ENCODE results near the gene FAM240B.

Gene FAM240B

DNA sequence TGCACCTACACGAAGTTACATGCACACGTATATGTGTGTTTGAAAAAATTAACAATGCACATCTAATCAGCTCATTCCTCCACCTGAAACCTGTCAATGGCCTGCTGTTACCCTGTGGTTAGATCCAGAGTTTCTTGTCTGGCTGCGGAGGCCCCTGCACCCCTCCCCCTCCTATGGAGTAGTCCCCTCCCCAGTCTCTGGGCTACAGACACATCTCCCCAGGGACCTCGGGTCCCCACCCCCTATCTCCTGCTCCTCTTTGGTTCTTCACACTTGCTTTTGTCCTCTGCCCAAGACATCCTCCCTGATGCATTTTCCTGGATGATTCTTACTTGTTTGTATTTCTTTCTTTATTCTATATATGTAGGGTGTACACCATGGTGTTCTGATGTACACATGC, 27.2 kb downstream of the FAM240B start:
- H2BK120ac ChIP-seq (ENCODE audit: insufficient read depth, low read length, poor library complexity) = no peak overlapping the region
- no CpG with 5 or more reads among the region's 4 CpGs for WGBS (ENCODE audit: extremely low coverage, insufficient coverage, insufficient read length)
- H3K9ac ChIP-seq (ENCODE audit: low read length) = no peak overlapping the region
- no peaks in the 10 kb centered on the region for H3K27me3 ChIP-seq (ENCODE audit: insufficient read depth, low read length)
- no peak overlapping the region for H4K8ac ChIP-seq (ENCODE audit: low read depth, low read length)
- H3K4me2 ChIP-seq (ENCODE audit: low read length) = no peak overlapping the region
- H2BK5ac ChIP-seq (ENCODE audit: low read depth, low read length, poor library complexity) = no peak overlapping the region
- no peak overlapping the region for H2BK12ac ChIP-seq (ENCODE audit: low read length)
- peaks cover 2% of the 10 kb centered on the region for H3K79me1 ChIP-seq (ENCODE audit: low read length)
- H3K4me3 ChIP-seq (ENCODE audit: low read depth, low read length) = no peak overlapping the region
- no peak overlapping the region for H3K4ac ChIP-seq (ENCODE audit: low read depth, low read length)
- no peaks in the 10 kb centered on the region for H3K9me3 ChIP-seq (ENCODE audit: insufficient read depth, low read depth, low read length)
- H2AFZ ChIP-seq (ENCODE audit: insufficient read depth, low read length, poor library complexity) = no peak overlapping the region
- no peak overlapping the region for H3K18ac ChIP-seq (ENCODE audit: low read length)
- H3K79me2 ChIP-seq (ENCODE audit: control insufficient read depth, insufficient read depth, low read length, poor library complexity) = no peaks in the 10 kb centered on the region
- no peak overlapping the region for H3K14ac ChIP-seq (ENCODE audit: low read length)
- H4K91ac ChIP-seq (ENCODE audit: low read depth, low read length) = no peak overlapping the region
- peaks cover 5 to 10% of the 10 kb centered on the region in 2 experiments for H3K4me1 ChIP-seq (ENCODE audit: control insufficient read depth in 1 of 2, insufficient read depth in 2 of 2, low read length in 2 of 2)
- no peak overlapping the region for H4K12ac ChIP-seq (ENCODE audit: low read depth, low read length)
- H3K27ac ChIP-seq (ENCODE audit: low read depth, low read length) = no peak overlapping the region
- DNase-seq = no peak
- H2AK5ac ChIP-seq (ENCODE audit: low read length) = no peak overlapping the region
- no peak overlapping the region for H3K23ac ChIP-seq (ENCODE audit: low read length)
- H3K36me3 ChIP-seq (ENCODE audit: control insufficient read depth in 1 of 2, insufficient read depth in 2 of 2, low read length in 2 of 2) = no peaks in the 10 kb centered on the region

DNA sequence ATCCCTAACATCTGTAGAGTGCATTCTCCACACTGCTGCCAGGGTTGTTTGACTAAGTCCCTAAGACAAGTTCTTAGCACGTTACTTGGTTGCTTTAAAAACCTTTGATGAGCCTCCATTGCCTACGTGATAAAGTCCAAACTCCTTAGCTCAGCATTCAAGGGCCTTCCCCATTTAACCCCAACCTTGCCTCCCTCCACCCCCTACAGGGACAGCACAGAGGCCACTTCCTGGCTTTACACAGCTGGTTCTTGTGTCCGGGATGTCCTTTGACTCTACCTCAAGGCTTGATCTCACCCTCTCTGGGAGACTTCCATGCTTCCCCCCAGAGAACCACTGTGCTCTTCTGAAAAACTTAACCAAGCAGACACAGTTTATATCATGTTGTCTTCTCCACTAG, 29.4 kb downstream of the FAM240B start:
- no peak overlapping the region for H3K23ac ChIP-seq (ENCODE audit: low read length)
- peaks cover 7% of the 10 kb centered on the region for H3K79me1 ChIP-seq (ENCODE audit: low read length)
- no peaks in the 10 kb centered on the region for H3K27me3 ChIP-seq (ENCODE audit: insufficient read depth, low read length)
- H3K36me3 ChIP-seq (ENCODE audit: control insufficient read depth in 1 of 2, insufficient read depth in 2 of 2, low read length in 2 of 2) = no peaks in the 10 kb centered on the region
- no peak overlapping the region for H2BK120ac ChIP-seq (ENCODE audit: insufficient read depth, low read length, poor library complexity)
- no peak overlapping the region for H4K8ac ChIP-seq (ENCODE audit: low read depth, low read length)
- no peak overlapping the region for H3K14ac ChIP-seq (ENCODE audit: low read length)
- DNase-seq = no peak
- H3K79me2 ChIP-seq (ENCODE audit: control insufficient read depth, insufficient read depth, low read length, poor library complexity) = no peaks in the 10 kb centered on the region
- peak overlapping the region; percentile 18 for H2BK12ac ChIP-seq (ENCODE audit: low read length)
- WGBS (ENCODE audit: extremely low coverage, insufficient coverage, insufficient read length) = no CpG with 5 or more reads among the region's 3 CpGs
- no peak overlapping the region for H3K18ac ChIP-seq (ENCODE audit: low read length)
- no peak overlapping the region for H3K27ac ChIP-seq (ENCODE audit: low read depth, low read length)
- H2AFZ ChIP-seq (ENCODE audit: insufficient read depth, low read length, poor library complexity) = no peak overlapping the region
- H4K91ac ChIP-seq (ENCODE audit: low read depth, low read length) = no peak overlapping the region
- H3K4me1 ChIP-seq (ENCODE audit: control insufficient read depth in 1 of 2, insufficient read depth in 2 of 2, low read length in 2 of 2) = peaks cover 11 to 20% of the 10 kb centered on the region in 2 experiments
- H2BK5ac ChIP-seq (ENCODE audit: low read depth, low read length, poor library complexity) = no peak overlapping the region
- H4K12ac ChIP-seq (ENCODE audit: low read depth, low read length) = no peak overlapping the region
- no peak overlapping the region for H2AK5ac ChIP-seq (ENCODE audit: low read length)
- no peak overlapping the region for H3K9ac ChIP-seq (ENCODE audit: low read length)
- H3K4me2 ChIP-seq (ENCODE audit: low read length) = no peak overlapping the region
- no peaks in the 10 kb centered on the region for H3K9me3 ChIP-seq (ENCODE audit: insufficient read depth, low read depth, low read length)
- H3K4ac ChIP-seq (ENCODE audit: low read depth, low read length) = no peak overlapping the region
- no peak overlapping the region for H3K4me3 ChIP-seq (ENCODE audit: low read depth, low read length)

DNA sequence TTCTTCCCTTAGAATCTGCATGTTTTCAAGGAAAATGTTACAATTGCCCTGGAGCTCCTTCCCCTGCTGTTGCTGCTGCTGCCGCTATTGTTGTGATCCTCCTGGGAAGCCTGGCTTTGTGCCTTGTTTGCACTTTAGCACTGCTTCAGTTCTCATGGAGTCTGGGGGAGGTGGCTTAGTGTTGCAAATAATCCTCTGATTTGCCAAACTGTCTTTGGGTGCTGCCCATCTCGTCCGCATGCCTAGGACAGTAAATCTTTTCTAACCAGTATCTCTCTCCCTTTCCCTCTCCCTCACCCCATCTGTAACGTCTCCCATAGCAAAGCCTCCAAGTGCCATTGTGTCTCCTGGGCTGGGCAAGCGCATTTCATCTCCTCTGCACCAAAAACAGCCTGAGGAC, 30.3 kb downstream of the FAM240B start:
- H2AK5ac ChIP-seq (ENCODE audit: low read length) = no peak overlapping the region
- no peak overlapping the region for H4K8ac ChIP-seq (ENCODE audit: low read depth, low read length)
- DNase-seq = no peak
- H3K79me2 ChIP-seq (ENCODE audit: control insufficient read depth, insufficient read depth, low read length, poor library complexity) = no peaks in the 10 kb centered on the region
- no peaks in the 10 kb centered on the region for H3K27me3 ChIP-seq (ENCODE audit: insufficient read depth, low read length)
- H4K12ac ChIP-seq (ENCODE audit: low read depth, low read length) = no peak overlapping the region
- H3K23ac ChIP-seq (ENCODE audit: low read length) = no peak overlapping the region
- no peak overlapping the region for H3K4me3 ChIP-seq (ENCODE audit: low read depth, low read length)
- peak overlapping the region; percentile 3 for H3K18ac ChIP-seq (ENCODE audit: low read length)
- H2AFZ ChIP-seq (ENCODE audit: insufficient read depth, low read length, poor library complexity) = no peak overlapping the region
- H4K91ac ChIP-seq (ENCODE audit: low read depth, low read length) = no peak overlapping the region
- H2BK5ac ChIP-seq (ENCODE audit: low read depth, low read length, poor library complexity) = no peak overlapping the region
- H3K36me3 ChIP-seq (ENCODE audit: control insufficient read depth in 1 of 2, insufficient read depth in 2 of 2, low read length in 2 of 2) = no peaks in the 10 kb centered on the region
- H3K4me1 ChIP-seq (ENCODE audit: control insufficient read depth in 1 of 2, insufficient read depth in 2 of 2, low read length in 2 of 2) = peaks cover 11 to 20% of the 10 kb centered on the region in 2 experiments
- H2BK12ac ChIP-seq (ENCODE audit: low read length) = no peak overlapping the region
- H3K4me2 ChIP-seq (ENCODE audit: low read length) = no peak overlapping the region
- WGBS (ENCODE audit: extremely low coverage, insufficient coverage, insufficient read length) = no CpG with 5 or more reads among the region's 5 CpGs
- H3K4ac ChIP-seq (ENCODE audit: low read depth, low read length) = no peak overlapping the region
- H3K9ac ChIP-seq (ENCODE audit: low read length) = no peak overlapping the region
- H3K79me1 ChIP-seq (ENCODE audit: low read length) = peaks cover 7% of the 10 kb centered on the region
- H3K14ac ChIP-seq (ENCODE audit: low read length) = no peak overlapping the region
- H3K9me3 ChIP-seq (ENCODE audit: insufficient read depth, low read depth, low read length) = no peaks in the 10 kb centered on the region
- H3K27ac ChIP-seq (ENCODE audit: low read depth, low read length) = no peak overlapping the region
- H2BK120ac ChIP-seq (ENCODE audit: insufficient read depth, low read length, poor library complexity) = no peak overlapping the region

DNA sequence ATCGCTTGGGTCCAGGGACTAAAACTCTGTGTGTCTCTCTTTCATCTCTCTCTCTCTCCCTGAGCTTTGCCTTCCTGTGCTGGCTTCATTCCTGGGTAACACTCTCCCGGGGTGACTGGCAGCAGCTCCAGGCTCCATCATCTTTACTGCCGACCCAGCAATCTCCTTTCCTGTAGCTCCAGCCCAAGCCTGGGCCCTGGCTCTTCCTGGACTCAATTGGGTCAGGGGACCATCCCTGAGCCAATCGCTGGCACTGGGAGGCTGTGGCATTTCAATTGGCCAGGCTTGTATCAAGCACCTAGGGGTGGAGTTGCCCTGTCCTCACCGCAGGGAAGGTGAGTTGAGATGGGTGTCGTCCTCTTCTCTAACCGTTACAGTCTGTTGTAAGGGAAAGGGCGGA, 31.9 kb downstream of the FAM240B start:
- Histone ChIP-seq H2AFZ (ENCODE audit: insufficient read depth, low read length, poor library complexity) (no peak overlapping the region), H3K14ac (ENCODE audit: low read length) (peak overlapping the region; percentile 18), H3K4me2 (ENCODE audit: low read length) (no peak overlapping the region), H3K9me3 (ENCODE audit: insufficient read depth, low read depth, low read length) (no peaks in the 10 kb centered on the region), H4K8ac (ENCODE audit: low read depth, low read length) (peak overlapping the region; percentile 8), H3K4ac (ENCODE audit: low read depth, low read length) (no peak overlapping the region), H3K36me3 (ENCODE audit: control insufficient read depth in 1 of 2, insufficient read depth in 2 of 2, low read length in 2 of 2) (no peaks in the 10 kb centered on the region), H4K91ac (ENCODE audit: low read depth, low read length) (peak overlapping the region; percentile 40), H3K18ac (ENCODE audit: low read length) (no peak overlapping the region), H2BK12ac (ENCODE audit: low read length) (peak overlapping the region; percentile 46), H2BK5ac (ENCODE audit: low read depth, low read length, poor library complexity) (no peak overlapping the region), H3K27me3 (ENCODE audit: insufficient read depth, low read length) (no peaks in the 10 kb centered on the region), H3K27ac (ENCODE audit: low read depth, low read length) (no peak overlapping the region), H3K23ac (ENCODE audit: low read length) (no peak overlapping the region), H2AK5ac (ENCODE audit: low read length) (peak overlapping the region; percentile 0), H4K12ac (ENCODE audit: low read depth, low read length) (no peak overlapping the region), H3K79me2 (ENCODE audit: control insufficient read depth, insufficient read depth, low read length, poor library complexity) (no peaks in the 10 kb centered on the region), H3K4me1 (ENCODE audit: control insufficient read depth in 1 of 2, insufficient read depth in 2 of 2, low read length in 2 of 2) (peaks cover 20 to 30% of the 10 kb centered on the region in 2 experiments), H2BK120ac (ENCODE audit: insufficient read depth, low read length, poor library complexity) (peak overlapping the region; percentile 54), H3K9ac (ENCODE audit: low read length) (no peak overlapping the region), H3K4me3 (ENCODE audit: low read depth, low read length) (no peak overlapping the region), H3K79me1 (ENCODE audit: low read length) (peaks cover 14% of the 10 kb centered on the region)
- no CpG with 5 or more reads among the region's 8 CpGs for WGBS (ENCODE audit: extremely low coverage, insufficient coverage, insufficient read length)
- DNase-seq = no peak

Data from trophoblast cell (in vitro differentiated cells and primary cell).